GM18870 (cell line): Measurements from ENCODE around the gene NPTX1.

Source experiments
- ATAC-seq: cut with Tn5 transposase; IDR thresholded peaks from one replicate; pipeline ENCODE4 v1.9.1; 2021; ENCODE audit warnings: moderate library complexity; ENCODE audit not compliant: unreplicated experiment

Gene NPTX1

GRCh38 chr17:80460429-80460834, 16.0 kb downstream of the NPTX1 start:
- ATAC-seq: no peak

GRCh38 chr17:80459234-80459633, 17.2 kb downstream of the NPTX1 start:
- no peak for ATAC-seq

- no peak for ATAC-seq
Observed at GRCh38 chr17:80458016-80458415, 18.4 kb downstream of the NPTX1 start.

- ATAC-seq: no peak
Observed at GRCh38 chr17:80457236-80457856, 19.1 kb downstream of the NPTX1 start.

GRCh38 chr17:80456465-80457235, 19.8 kb downstream of the NPTX1 start:
- no peak for ATAC-seq

- no peak for ATAC-seq
Observed at GRCh38 chr17:80455784-80456183, 20.6 kb downstream of the NPTX1 start.

- ATAC-seq: no peak
Observed at GRCh38 chr17:80455336-80455710, 21.1 kb downstream of the NPTX1 start.

- peak; percentile 73 for ATAC-seq
Observed at GRCh38 chr17:80454557-80455335, 21.7 kb downstream of the NPTX1 start.

GRCh38 chr17:80453998-80454556, 22.3 kb downstream of the NPTX1 start:
- ATAC-seq: peak; percentile 14

- ATAC-seq: no peak
Observed at GRCh38 chr17:80453126-80453997, 23.0 kb downstream of the NPTX1 start.

GRCh38 chr17:80452173-80452915, 24.1 kb downstream of the NPTX1 start:
- no peak for ATAC-seq

- ATAC-seq: no peak
Observed at GRCh38 chr17:80451104-80451775, 25.2 kb downstream of the NPTX1 start.

- ATAC-seq: no peak
Observed at GRCh38 chr17:80449930-80450576, 26.4 kb downstream of the NPTX1 start.

- no peak for ATAC-seq
Observed at GRCh38 chr17:80449194-80449929, 27.0 kb downstream of the NPTX1 start.

- no peak for ATAC-seq
Observed at GRCh38 chr17:80447790-80448189, 28.6 kb downstream of the NPTX1 start.

GRCh38 chr17:80446645-80447405, 29.6 kb downstream of the NPTX1 start:
- ATAC-seq: no peak

GRCh38 chr17:80445726-80446110, 30.7 kb downstream of the NPTX1 start:
- ATAC-seq: no peak
